ENCODE data around the gene ATP9B. TPM values are rescaled to one million over a fixed set of nuclear protein-coding genes. Genes with fewer than 3 reads are reported as not detected.

The ATP9B gene
- total RNA-seq, 2 donors from 2014 or later = 29.1 to 38.1 TPM

DNA sequence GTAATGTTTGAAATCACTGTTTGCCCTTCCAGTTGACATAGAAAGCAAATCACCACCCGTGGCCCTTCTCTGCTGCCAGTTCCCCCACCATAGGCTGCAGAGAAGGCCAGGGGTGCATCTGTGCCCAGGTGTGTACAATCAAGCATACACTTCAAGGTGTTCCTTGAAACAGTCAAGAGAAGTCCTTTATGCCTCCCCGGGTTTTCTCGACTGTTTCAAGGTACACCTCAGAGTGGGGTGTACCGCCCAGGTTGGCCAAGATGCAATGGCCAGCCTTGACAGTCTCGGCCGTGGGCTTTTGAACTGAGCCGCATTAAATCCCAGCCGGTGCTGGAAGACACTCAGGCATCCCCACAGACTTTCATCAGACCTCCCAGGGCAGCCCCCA is 21.0 kb upstream of the ATP9B start:
- Mint-ChIP-seq H3K36me3 (ENCODE audit: low read depth) (no peaks in the 10 kb centered on the region), H3K27ac (no peak overlapping the region), H3K9me3 (peaks cover 3% of the 10 kb centered on the region), H3K4me1 (no peaks in the 10 kb centered on the region), H3K27me3 (ENCODE audit: insufficient read depth) (no peaks in the 10 kb centered on the region), H3K4me3 (no peak overlapping the region)
- no peak overlapping the region for H3K4me3 ChIP-seq (ENCODE audit: low read length)
- no peak for DNase-seq
- H3K27me3 ChIP-seq (ENCODE audit: control insufficient read depth, insufficient read depth, low read length, poor library complexity, severe bottlenecking) = no peaks in the 10 kb centered on the region
- no peaks in the 10 kb centered on the region for H3K9me3 ChIP-seq (ENCODE audit: control insufficient read depth, low read length)
- WGBS, 2 experiments (ENCODE audit: insufficient coverage in 1 of 2, insufficient read length in 1 of 2) = 84 to 100% methylated on average over 1 to 8 of the region's 8 CpGs
- H3K27ac ChIP-seq (ENCODE audit: low read depth, low read length) = no peak overlapping the region
- H3K4me1 ChIP-seq (ENCODE audit: control insufficient read depth, insufficient read depth, low read length) = no peaks in the 10 kb centered on the region
- no peak overlapping the region for H3K9ac ChIP-seq (ENCODE audit: extremely low read depth, low read length, poor library complexity, severe bottlenecking)
- TF ChIP-seq, protein P1, sequence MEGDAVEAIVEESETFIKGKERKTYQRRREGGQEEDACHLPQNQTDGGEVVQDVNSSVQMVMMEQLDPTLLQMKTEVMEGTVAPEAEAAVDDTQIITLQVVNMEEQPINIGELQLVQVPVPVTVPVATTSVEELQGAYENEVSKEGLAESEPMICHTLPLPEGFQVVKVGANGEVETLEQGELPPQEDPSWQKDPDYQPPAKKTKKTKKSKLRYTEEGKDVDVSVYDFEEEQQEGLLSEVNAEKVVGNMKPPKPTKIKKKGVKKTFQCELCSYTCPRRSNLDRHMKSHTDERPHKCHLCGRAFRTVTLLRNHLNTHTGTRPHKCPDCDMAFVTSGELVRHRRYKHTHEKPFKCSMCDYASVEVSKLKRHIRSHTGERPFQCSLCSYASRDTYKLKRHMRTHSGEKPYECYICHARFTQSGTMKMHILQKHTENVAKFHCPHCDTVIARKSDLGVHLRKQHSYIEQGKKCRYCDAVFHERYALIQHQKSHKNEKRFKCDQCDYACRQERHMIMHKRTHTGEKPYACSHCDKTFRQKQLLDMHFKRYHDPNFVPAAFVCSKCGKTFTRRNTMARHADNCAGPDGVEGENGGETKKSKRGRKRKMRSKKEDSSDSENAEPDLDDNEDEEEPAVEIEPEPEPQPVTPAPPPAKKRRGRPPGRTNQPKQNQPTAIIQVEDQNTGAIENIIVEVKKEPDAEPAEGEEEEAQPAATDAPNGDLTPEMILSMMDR (conservative IDR thresholded peaks at IDR 0.05) = no peak
- H3K36me3 ChIP-seq (ENCODE audit: control insufficient read depth, insufficient read depth, low read length) = no peaks in the 10 kb centered on the region

DNA sequence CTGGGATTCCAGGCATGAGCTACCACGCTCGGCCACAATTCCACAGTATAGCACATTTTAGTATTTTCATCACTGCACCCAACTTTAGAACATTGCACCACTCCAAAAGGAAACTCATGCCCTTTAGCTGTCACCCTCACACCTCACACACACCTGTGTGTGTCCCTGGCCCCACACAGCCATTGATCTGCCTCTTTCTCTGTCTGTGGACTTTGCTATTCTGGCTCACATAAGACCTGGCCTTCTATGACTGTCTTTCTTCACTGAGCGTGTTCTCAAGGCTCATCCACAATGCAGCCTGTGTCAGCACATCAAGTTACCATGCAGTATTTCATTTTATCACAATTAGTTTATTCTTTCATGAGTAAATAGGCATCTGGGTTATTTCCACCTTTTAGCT is 19.7 kb upstream of the ATP9B start:
- DNase-seq = no peak
- H3K27me3 Mint-ChIP-seq (ENCODE audit: insufficient read depth) = no peaks in the 10 kb centered on the region
- no peak overlapping the region for H3K4me3 ChIP-seq (ENCODE audit: low read length)
- no peaks in the 10 kb centered on the region for H3K27me3 ChIP-seq (ENCODE audit: control insufficient read depth, insufficient read depth, low read length, poor library complexity, severe bottlenecking)
- no peaks in the 10 kb centered on the region for H3K36me3 ChIP-seq (ENCODE audit: control insufficient read depth, insufficient read depth, low read length)
- H3K4me1 Mint-ChIP-seq = no peaks in the 10 kb centered on the region
- TF ChIP-seq, protein P1 (conservative IDR thresholded peaks at IDR 0.05) = no peak
- 89 to 100% methylated on average over 1 to 3 of the region's 3 CpGs for WGBS, 2 experiments (ENCODE audit: insufficient coverage in 1 of 2, insufficient read length in 1 of 2)
- no peaks in the 10 kb centered on the region for H3K4me1 ChIP-seq (ENCODE audit: control insufficient read depth, insufficient read depth, low read length)
- H3K36me3 Mint-ChIP-seq (ENCODE audit: low read depth) = no peaks in the 10 kb centered on the region
- no peak overlapping the region for H3K4me3 Mint-ChIP-seq
- no peaks in the 10 kb centered on the region for H3K9me3 ChIP-seq (ENCODE audit: control insufficient read depth, low read length)
- no peak overlapping the region for H3K9ac ChIP-seq (ENCODE audit: extremely low read depth, low read length, poor library complexity, severe bottlenecking)
- H3K27ac Mint-ChIP-seq = no peak overlapping the region
- no peak overlapping the region for H3K27ac ChIP-seq (ENCODE audit: low read depth, low read length)
- no peaks in the 10 kb centered on the region for H3K9me3 Mint-ChIP-seq

DNA sequence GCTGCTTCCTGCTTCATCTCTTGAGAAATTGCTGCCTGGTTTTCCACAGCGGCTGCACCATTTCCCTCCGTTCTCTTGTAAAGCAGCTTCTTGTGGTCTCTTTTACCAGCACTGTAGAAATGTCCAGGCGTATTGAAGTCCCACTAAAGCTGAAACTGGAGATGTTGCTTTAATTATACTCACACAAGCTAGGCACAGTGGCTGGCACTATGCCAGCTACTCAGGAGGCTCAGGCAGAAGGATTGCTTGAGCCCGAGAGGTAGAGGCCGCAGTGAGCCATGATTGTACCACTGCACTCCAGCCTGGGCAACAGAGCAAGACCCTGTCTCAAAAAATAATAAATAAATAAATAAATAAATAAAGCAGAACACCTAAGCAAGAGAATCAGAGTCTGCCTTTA is 19.2 kb upstream of the ATP9B start:
- Histone ChIP-seq H3K4me3 (ENCODE audit: low read length) (no peak overlapping the region), H3K9me3 (ENCODE audit: control insufficient read depth, low read length) (no peaks in the 10 kb centered on the region), H3K27ac (ENCODE audit: low read depth, low read length) (no peak overlapping the region), H3K4me1 (ENCODE audit: control insufficient read depth, insufficient read depth, low read length) (no peaks in the 10 kb centered on the region), H3K27me3 (ENCODE audit: control insufficient read depth, insufficient read depth, low read length, poor library complexity, severe bottlenecking) (no peaks in the 10 kb centered on the region), H3K9ac (ENCODE audit: extremely low read depth, low read length, poor library complexity, severe bottlenecking) (no peak overlapping the region), H3K36me3 (ENCODE audit: control insufficient read depth, insufficient read depth, low read length) (no peaks in the 10 kb centered on the region)
- no peak overlapping the region for H3K27ac Mint-ChIP-seq
- H3K36me3 Mint-ChIP-seq (ENCODE audit: low read depth) = no peaks in the 10 kb centered on the region
- no peaks in the 10 kb centered on the region for H3K9me3 Mint-ChIP-seq
- DNase-seq = no peak
- H3K4me3 Mint-ChIP-seq = no peak overlapping the region
- H3K27me3 Mint-ChIP-seq (ENCODE audit: insufficient read depth) = no peaks in the 10 kb centered on the region
- TF ChIP-seq, protein P1 (conservative IDR thresholded peaks at IDR 0.05) = no peak
- no peaks in the 10 kb centered on the region for H3K4me1 Mint-ChIP-seq
- WGBS, 2 experiments (ENCODE audit: insufficient coverage in 1 of 2, insufficient read length in 1 of 2) = 90 to 95% methylated on average over 4 to 5 of the region's 5 CpGs

All from endodermal cell (in vitro differentiated cells).